HG03432 (cell line): ENCODE results near the gene S100A13.
A peak's percentile ranks its signal among the peaks of the same experiment; 100 is the strongest.
"Not testable (repeated sequence)": the region's sequence is repeated elsewhere in the genome, so short reads cannot be mapped to it uniquely, and the experiment has no call there.

ENCODE experiments used
- ATAC-seq: cut with Tn5 transposase; IDR thresholded peaks from one replicate; pipeline ENCODE4 v1.9.1; 2021; ENCODE audit warnings: mild to moderate bottlenecking, moderate library complexity; ENCODE audit not compliant: unreplicated experiment

Gene S100A13

DNA sequence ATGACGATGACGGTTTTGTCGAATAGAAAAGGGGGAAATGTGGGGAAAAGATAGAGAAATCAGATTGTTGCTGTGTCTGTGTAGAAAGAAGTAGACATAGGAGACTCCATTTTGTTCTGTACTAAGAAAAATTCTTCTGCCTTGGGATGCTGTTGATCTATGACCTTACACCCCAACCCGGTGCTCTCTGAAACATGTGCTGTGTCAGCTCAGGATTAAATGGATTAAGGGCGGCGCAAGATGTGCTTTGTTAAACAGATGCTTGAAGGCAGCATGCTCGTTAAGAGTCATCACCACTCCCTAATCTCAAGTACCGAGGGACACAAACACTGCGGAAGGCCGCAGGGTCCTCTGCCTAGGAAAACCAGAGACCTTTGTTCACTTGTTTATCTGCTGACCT is 51.8 kb downstream of the S100A13 start:
- ATAC-seq: not testable (repeated sequence)

DNA sequence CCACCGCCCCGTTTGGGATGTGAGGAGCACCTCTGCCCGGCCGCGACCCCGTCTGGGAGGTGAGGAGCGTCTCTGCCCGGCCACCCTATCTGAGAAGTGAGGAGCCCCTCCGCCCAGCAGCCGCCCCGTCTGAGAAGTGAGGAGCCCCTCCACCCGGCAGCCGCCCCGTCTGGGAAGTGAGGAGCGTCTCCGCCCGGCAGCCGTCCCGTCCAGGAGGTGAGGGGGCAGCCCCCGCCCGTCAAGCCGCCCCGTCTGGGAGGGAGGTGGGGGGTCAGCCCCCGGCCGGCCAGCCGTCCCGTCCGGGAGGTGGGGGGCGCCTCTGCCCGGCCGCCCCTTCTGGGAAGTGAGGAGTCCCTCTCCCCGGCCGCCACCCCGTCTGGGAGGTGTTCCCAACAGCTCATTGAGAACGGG is 52.2 kb downstream of the S100A13 start:
- ATAC-seq: not testable (repeated sequence)

DNA sequence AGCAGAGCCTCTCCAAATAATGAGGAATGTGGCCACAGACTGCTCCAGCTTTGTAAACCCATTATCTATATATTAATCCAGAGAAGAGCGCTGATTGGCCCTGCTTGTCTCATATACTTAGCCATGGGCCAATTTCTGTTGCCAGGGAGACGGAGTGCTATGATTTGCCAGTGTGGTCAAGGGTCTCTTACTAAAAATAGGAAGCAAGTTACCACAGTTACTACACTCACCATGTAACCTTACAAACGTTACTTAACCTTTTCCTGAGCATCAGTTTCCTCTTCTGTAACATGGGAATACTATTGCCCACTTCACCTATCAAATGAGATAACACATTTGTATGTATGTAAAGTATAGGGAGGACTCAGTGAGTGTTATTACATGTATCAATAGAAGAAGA is 54.0 kb downstream of the S100A13 start:
- no peak for ATAC-seq

DNA sequence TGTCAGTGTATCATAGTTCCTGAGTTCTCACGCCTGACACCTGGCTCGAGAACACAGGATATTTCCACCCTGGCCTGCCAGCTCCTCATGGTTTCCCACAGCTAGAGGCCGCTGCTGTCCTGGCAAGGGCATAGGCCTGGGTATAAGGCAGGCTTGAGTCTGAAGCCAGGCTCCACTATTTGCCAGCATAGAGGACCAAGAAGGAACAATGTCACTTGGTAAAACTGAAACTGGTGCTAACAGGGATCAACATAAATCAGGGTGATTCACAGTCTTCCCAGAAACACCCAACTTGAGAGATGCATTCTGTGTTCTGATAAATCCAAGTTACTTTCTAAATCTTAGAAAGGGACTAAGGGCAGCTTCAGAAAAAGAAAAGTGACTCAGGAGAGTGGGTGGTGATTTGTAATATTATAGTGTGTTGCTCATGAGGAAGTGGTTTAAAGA is 54.7 kb downstream of the S100A13 start:
- peak; percentile 77 for ATAC-seq

DNA sequence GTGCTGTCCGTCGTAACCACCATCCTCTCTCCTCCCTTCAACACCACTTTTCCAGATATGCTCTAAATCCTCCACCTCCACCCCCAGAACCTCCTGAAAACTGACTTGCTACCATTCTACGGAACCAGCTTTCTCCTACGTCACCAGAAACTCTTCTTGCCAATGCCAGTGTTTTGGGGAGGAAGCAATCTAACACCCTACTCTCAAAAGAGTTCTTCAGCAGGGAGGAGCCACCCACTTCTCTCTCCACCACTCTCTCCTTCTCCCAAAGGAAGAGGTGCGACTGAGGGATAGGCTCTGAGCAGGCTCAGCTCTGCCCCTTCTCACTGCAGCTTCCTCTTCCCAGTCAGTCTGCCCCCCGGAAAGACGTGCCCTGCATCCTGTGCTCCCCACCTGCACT is 55.6 kb downstream of the S100A13 start:
- no peak for ATAC-seq

DNA sequence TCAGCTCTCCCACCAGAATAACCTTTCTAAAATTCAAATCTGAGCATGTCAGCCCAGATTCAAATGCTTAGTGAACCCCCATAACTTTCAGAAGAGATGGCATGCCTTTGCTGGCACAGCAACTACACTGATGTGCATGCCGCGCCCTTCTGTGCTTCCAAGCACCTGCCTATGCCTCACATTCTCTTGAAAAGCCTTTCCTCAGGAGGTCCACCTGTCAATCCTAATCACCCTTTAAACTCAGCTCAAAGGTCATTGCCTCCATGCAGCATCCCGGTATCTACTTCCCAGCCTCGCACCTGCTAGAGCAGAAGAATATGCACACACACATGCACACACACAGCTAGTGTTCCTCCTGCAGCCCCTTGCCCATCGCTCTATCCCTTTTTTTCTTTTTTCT is 56.4 kb downstream of the S100A13 start:
- no peak for ATAC-seq

DNA sequence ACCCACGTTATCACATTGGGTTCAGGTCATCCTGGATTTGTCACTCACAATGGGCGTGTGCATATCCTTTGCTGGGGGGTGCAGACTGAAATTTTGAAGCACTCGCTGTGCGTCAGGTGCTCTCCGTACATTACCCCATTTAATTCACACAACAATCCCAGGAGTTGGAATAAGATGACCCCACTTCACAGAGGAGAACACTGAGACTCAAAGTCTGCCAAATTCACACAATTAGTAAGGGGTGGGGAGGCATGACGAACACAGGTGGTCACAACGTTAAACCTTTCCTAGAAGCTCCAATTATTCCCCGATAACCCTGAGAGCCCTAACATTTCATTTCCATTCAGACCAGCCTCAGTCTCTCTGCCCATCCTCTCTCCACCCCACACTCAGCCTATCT is 57.8 kb downstream of the S100A13 start:
- ATAC-seq: no peak
